ENCODE data around the gene FLNC. TPM values are rescaled to one million over a fixed set of nuclear protein-coding genes. Genes with fewer than 3 reads are reported as not detected.

The FLNC gene
- total and polyA plus RNA-seq, 2 of the 13 experiments (the other 11 are each of a cell fraction or from before 2014, with no cell fraction given), result 0.02 TPM; not detected in 1

- TF ChIP-seq STAT6 (CRISPR knock-in tag; IDR thresholded peaks at IDR 0.05; ENCODE audit: borderline replicate concordance), result no peak
- no peak for TF ChIP-seq ZNF766 (CRISPR knock-in tag; IDR thresholded peaks at IDR 0.05; ENCODE audit: borderline replicate concordance)
- no peak for TF ChIP-seq SMAD9 (CRISPR knock-in tag; IDR thresholded peaks at IDR 0.05)
- TF ChIP-seq DMTF1 (CRISPR knock-in tag; IDR thresholded peaks at IDR 0.05), result no peak
- TF ChIP-seq ZFY (CRISPR knock-in tag; IDR thresholded peaks at IDR 0.05), result no peak; the same call in 1 of the 2 replicates
- no peak for TF ChIP-seq IRF1 (CRISPR knock-in tag; IDR thresholded peaks at IDR 0.05; ENCODE audit: low read depth)
- TF ChIP-seq NFYB (CRISPR knock-in tag; IDR thresholded peaks at IDR 0.05), result no peak
- no peak for TF ChIP-seq AGO2 (optimal IDR thresholded peaks at IDR 0.05; ENCODE audit: low read depth, low read length)
- no peak for TF ChIP-seq NPAS2 (CRISPR knock-in tag; IDR thresholded peaks at IDR 0.05; ENCODE audit: borderline replicate concordance)
- TF ChIP-seq ZBTB8A (CRISPR knock-in tag; IDR thresholded peaks at IDR 0.05; ENCODE audit: borderline replicate concordance, low read depth), result no peak
- TF ChIP-seq ZNF280D (CRISPR knock-in tag; IDR thresholded peaks at IDR 0.05), result no peak
- TF ChIP-seq E2F1 (CRISPR knock-in tag; IDR thresholded peaks at IDR 0.05), result no peak
- no peak for TF ChIP-seq ZNF788 (CRISPR knock-in tag; IDR thresholded peaks at IDR 0.05; ENCODE audit: borderline replicate concordance)
- no peak for TF ChIP-seq ZNF720 (CRISPR knock-in tag; IDR thresholded peaks at IDR 0.05)
- TF ChIP-seq MXD1 (CRISPR knock-in tag; IDR thresholded peaks at IDR 0.05), result no peak
- TF ChIP-seq RELA (CRISPR knock-in tag; IDR thresholded peaks at IDR 0.05), result no peak
- TF ChIP-seq HOXA9 (CRISPR knock-in tag; IDR thresholded peaks at IDR 0.05; ENCODE audit: borderline replicate concordance), result no peak
- TF ChIP-seq SATB2 (CRISPR knock-in tag; IDR thresholded peaks at IDR 0.05), result no peak
These were observed 2.1 kb upstream of the FLNC start (continued) for GRCh38 chr7:128827971-128828711.
